Astrocyte of the spinal cord (primary cell): Measurements from ENCODE around the gene VSTM2B.

Experiments used
- DNase-seq: peaks from one replicate; pipeline ENCODE4 v3.0.0; 2011; ENCODE audit warnings: low read depth, low spot score
- H3K4me3 ChIP-seq: 2 replicates; pipeline ENCODE4 v1.5.1; 2011; ENCODE audit warnings: low read depth, mild to moderate bottlenecking, low read length, moderate library complexity
- in situ Hi-C: cut with HindIII; loops from 2 replicates; pipeline ENCODE4 v1.10.0; 2017; ENCODE audit warnings: low sequenced_read_pairs
- TF ChIP-seq, protein P1 (sequence below): IDR thresholded peaks from 2 replicates; pipeline ENCODE4 v1.5.1; 2012; ENCODE audit warnings: low read depth, mild to moderate bottlenecking, low read length, inconsistent platforms

The VSTM2B gene

DNA sequence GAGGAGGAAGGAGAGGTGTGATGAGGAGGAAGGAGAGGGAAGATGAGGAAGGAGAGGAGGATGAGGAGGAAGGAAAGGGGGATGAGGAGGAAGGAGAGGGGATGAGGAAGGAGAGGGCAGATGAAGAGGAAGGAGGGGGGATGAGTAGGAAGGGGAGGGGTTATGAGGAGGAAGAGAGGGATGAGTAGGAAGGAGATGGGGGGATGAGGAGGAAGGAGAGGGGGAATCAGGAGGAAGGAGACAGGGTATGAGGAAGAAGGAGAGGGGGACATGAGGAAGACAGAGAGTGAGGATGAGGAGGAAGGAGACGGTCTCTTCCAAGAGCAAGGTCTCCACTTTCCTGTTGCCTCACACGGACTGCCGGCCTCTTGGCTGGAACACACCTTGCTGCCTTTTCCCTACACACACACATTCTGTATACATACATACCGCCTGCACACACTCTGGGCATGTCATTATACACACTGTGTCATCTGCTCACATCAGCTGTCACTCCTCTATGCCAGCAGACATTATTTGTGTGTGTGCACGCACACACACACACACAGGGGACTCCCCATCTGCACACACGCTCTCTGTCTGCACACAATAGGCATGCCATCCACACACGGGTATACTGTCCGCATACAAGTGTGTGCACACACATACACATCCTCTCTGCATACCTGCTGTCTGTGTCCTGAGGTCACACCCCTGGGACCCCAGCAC lies 11.1 kb upstream of the VSTM2B start:
- DNase-seq: no peak
- TF ChIP-seq, protein P1, sequence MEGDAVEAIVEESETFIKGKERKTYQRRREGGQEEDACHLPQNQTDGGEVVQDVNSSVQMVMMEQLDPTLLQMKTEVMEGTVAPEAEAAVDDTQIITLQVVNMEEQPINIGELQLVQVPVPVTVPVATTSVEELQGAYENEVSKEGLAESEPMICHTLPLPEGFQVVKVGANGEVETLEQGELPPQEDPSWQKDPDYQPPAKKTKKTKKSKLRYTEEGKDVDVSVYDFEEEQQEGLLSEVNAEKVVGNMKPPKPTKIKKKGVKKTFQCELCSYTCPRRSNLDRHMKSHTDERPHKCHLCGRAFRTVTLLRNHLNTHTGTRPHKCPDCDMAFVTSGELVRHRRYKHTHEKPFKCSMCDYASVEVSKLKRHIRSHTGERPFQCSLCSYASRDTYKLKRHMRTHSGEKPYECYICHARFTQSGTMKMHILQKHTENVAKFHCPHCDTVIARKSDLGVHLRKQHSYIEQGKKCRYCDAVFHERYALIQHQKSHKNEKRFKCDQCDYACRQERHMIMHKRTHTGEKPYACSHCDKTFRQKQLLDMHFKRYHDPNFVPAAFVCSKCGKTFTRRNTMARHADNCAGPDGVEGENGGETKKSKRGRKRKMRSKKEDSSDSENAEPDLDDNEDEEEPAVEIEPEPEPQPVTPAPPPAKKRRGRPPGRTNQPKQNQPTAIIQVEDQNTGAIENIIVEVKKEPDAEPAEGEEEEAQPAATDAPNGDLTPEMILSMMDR: no peak
- H3K4me3 ChIP-seq: no peak overlapping the region
- in situ Hi-C loops: no loop called here

DNA sequence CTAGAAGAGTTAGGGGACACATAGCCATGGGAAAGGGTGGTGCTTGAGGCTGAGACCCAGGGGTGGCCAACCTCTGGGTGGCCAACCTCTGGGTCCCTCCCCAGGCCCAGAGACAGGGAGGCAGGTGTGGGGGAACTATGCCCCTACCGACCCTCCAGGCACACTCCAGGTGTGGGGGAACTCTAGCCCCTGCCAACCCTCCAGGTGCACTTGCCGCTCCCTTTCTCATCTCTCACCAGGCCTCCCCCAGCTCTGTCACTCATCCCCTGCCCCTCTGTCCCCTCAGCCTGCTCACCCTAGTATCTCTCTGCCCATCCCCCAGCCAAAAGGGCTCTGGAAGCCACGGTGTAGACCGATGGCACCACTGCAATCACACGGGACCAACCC lies 10.6 kb upstream of the VSTM2B start:
- TF ChIP-seq, protein P1: no peak
- in situ Hi-C loops: no loop called here
- DNase-seq: no peak

DNA sequence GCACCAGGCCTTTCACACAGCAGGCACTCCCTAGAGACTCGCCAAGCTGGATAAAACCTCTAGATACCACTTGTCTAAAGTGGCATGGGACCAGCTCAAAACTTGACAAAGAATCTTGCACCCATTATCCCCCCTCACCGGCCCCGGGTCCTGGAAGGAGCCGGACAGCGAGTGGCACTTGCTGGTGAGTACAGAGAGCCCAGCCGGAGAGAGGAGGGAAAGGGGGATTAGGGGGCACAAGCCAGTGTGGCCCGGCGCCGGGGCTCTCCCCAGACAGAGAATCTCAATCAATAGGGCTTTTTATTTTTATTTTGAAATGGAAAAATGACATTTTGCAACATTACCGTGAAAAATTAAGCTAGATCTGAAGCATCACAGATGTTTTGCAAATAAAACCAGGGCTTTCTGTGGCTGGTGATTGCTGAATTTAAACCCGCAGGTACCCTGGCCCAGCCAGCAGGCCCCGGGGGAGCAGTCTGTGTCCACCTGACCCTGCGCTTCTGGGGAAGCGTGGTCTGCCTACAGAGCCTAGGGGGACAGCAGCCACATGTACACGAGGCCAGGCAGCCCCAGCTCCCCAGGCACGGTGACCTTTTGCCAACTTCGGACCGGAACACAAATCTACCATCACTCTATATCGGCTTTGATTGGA lies 10.0 kb upstream of the VSTM2B start:
- no peak for DNase-seq
- in situ Hi-C loops: no loop called here
- TF ChIP-seq, protein P1: no peak
- no peak overlapping the region for H3K4me3 ChIP-seq

More for the DNA sequence above, 10.6 kb upstream of the VSTM2B start:
- no peak overlapping the region for H3K4me3 ChIP-seq

DNA sequence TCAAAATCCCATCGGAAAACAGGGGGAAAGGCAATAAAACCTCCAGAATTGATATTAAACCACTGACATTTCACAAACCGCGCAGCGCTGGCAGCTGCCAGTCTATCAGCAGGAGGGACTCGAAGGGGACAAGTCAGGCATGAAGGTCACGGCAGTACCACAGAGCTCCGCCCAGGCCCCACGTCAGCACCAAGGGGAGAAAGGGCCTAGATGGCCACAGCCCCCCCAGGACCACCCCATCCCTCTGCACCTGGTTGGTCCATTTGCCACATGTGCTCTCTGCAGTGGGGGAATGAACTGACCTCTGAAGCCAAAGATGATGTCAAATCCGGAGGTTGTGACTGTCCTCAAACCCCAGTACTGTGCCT lies 9.5 kb upstream of the VSTM2B start:
- H3K4me3 ChIP-seq: no peak overlapping the region
- in situ Hi-C loops: no loop called here
- TF ChIP-seq, protein P1: no peak
- DNase-seq: no peak

DNA sequence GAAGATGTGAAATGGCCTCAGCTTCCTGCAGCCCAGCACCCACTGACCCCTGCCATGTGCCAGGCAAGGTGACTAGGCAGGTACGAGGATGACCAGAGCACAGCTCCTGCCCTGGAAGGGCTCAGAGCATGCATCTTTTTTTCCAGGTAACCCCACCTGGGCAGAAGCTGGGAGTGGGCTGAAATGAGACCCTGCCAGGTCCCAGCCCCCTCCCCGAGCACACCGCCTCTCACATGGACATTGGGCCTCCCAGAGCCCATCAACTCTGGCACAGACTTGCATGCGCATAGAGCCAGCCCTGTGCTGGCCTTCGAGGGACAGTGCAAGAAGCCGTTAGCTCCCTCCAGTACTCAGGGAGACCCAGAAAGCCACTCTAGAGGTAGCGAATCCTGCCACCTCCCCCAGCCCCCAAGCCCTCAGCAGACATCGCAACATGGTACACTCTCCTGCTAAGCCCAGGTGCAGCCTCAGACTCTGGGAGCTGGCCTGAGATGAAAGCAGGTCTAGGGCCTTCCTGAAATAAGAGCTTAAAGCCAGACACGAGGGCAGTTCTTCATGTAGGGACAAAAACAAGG lies 8.9 kb upstream of the VSTM2B start:
- DNase-seq: no peak
- in situ Hi-C loops: no loop called here

DNA sequence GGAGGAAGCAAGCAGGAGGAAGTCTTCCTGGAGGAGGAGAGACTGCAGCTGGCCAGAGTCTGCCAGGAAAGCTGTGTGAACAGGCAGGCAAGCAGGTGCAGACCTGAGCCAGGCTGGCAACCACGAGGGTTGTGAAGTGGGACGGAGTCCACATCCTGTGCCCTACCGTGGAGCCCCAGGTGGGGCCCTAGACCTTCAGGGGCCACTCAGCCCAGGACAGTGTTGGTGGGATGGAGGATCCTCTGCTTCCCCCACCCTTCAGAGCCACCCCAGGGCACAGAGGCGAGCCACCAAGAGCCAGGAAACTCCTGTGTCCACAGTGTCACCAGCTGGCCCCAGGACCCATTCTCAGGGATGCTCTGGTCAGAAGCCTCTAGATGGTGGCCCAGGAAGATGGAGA lies 8.4 kb upstream of the VSTM2B start:
- DNase-seq: no peak
- TF ChIP-seq, protein P1: no peak
- in situ Hi-C loops: no loop called here
- H3K4me3 ChIP-seq: no peak overlapping the region

More for the DNA sequence above, 8.9 kb upstream of the VSTM2B start:
- TF ChIP-seq, protein P1: no peak
- H3K4me3 ChIP-seq: no peak overlapping the region
